Skeletal muscle satellite cell (primary cell): Measurements from ENCODE around the gene ARID1A.
A peak's percentile ranks its signal among the peaks of the same experiment; 100 is the strongest.

ENCODE experiments used
- H3K27me3 ChIP-seq: 2 replicates; pipeline ENCODE4 v1.7.0; 2013; ENCODE audit warnings: low read length; ENCODE audit not compliant: control insufficient read depth, insufficient read depth
- H3K36me3 ChIP-seq: 2 replicates; pipeline ENCODE4 v1.7.0; 2013; ENCODE audit warnings: mild to moderate bottlenecking, control low read depth, low read length; ENCODE audit not compliant: insufficient read depth
- H3K4me1 ChIP-seq: 2 replicates; pipeline ENCODE4 v1.7.0; 2013; ENCODE audit warnings: low read length; ENCODE audit not compliant: control insufficient read depth, insufficient read depth
- H3K4me2 ChIP-seq: 2 replicates; pipeline ENCODE4 v1.7.0; 2013; ENCODE audit warnings: mild to moderate bottlenecking, low read length
- H3K4me3 ChIP-seq: 2 replicates; pipeline ENCODE4 v1.7.0; 2013; ENCODE audit warnings: low read length
- H3K9ac ChIP-seq: 2 replicates; pipeline ENCODE4 v1.7.0; 2013; ENCODE audit warnings: mild to moderate bottlenecking, low read depth, low read length, moderate library complexity
- H3K9me3 ChIP-seq: replicated peaks from 2 replicates; pipeline ENCODE4 v1.7.0; 2013; ENCODE audit warnings: mild to moderate bottlenecking, control low read depth, low read length

Gene ARID1A

DNA sequence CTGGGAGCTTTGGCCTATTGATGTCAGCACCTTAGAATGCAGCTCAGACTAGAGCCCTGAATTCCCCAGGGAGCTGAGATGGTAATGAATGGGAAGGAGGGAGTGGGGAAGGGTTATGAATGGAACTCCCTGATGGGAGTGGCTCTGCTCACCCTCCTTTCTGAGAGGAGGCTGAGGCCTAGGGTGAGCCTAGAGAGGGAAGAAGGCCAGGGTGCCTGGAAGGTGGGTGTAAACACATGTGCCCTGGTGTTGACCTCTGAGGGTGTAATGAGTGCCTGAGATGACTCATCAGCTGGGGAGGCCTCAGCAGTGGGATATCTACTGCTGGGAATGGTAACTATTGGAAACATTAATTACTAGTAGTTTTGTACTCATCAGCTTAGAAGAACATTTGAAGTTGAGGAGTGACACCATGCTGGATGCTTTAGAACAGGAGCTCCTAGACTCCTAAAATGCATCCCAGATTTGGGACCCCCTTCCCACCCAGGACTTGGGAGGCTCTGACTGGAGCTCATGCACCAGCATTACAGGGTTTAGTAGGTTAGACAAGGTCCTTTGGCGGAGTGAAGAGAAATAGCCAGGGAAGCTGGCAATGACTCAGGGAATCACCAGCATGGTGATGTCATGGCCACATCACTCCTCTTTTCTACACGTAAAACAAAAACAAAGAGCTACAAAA lies 76.0 kb downstream of the ARID1A start:
- Histone ChIP-seq H3K9ac (peak overlapping the region; percentile 66), H3K9me3 (no peaks in the 10 kb centered on the region), H3K4me3 (peak overlapping the region; percentile 27), H3K4me1 (peaks cover 48% of the 10 kb centered on the region), H3K36me3 (peaks cover 75% of the 10 kb centered on the region), H3K4me2 (peak overlapping the region; percentile 32), H3K27me3 (no peaks in the 10 kb centered on the region)

DNA sequence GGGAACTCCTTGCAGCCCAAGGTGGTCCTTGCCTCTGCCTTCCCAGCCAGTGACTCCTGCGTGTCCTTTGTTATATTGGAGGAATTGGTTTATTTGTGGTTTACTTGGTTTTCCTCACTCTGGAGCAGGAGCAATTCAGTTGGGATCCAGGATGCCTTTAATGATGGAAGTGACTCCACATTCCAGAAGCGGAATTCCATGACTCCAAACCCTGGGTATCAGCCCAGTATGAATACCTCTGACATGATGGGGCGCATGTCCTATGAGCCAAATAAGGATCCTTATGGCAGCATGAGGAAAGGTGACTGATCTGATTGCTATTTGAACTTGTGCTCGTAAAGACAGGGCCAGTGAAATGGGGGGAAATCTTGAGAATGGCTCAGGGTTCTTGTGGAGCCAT lies 76.9 kb downstream of the ARID1A start:
- peak overlapping the region; percentile 66 for H3K9ac ChIP-seq
- H3K4me3 ChIP-seq: peak overlapping the region; percentile 27
- H3K4me1 ChIP-seq: peaks cover 45% of the 10 kb centered on the region
- no peaks in the 10 kb centered on the region for H3K9me3 ChIP-seq
- peak overlapping the region; percentile 32 for H3K4me2 ChIP-seq
- H3K36me3 ChIP-seq: peaks cover 72% of the 10 kb centered on the region
- H3K27me3 ChIP-seq: no peaks in the 10 kb centered on the region

DNA sequence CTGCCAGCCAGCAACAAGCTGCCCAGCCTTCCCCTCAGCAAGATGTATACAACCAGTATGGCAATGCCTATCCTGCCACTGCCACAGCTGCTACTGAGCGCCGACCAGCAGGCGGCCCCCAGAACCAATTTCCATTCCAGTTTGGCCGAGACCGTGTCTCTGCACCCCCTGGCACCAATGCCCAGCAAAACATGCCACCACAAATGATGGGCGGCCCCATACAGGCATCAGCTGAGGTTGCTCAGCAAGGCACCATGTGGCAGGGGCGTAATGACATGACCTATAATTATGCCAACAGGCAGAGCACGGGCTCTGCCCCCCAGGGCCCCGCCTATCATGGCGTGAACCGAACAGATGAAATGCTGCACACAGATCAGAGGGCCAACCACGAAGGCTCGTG lies 78.6 kb downstream of the ARID1A start:
- Histone ChIP-seq H3K36me3 (peaks cover 76% of the 10 kb centered on the region), H3K4me3 (no peak overlapping the region), H3K9ac (no peak overlapping the region), H3K9me3 (no peaks in the 10 kb centered on the region), H3K4me1 (peaks cover 30% of the 10 kb centered on the region), H3K4me2 (no peak overlapping the region), H3K27me3 (no peaks in the 10 kb centered on the region)

DNA sequence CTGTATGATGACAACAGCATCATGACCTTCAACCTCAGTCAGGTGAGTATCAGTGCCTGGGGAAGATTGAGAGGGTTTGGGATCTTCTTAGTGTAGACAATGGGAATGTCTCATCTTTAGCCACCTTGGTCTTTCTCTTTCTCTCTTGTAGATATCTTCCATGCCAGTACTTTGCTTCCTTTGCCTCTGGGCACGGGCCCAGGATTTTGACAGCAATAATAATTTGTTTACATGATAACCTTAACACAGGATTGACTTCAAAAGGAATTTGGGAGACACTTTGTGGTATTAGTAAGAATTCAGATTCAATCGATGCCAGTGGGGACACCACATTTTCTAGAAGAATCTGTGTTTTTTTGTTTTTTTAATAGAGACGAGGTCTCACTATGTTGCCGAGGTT lies 79.9 kb downstream of the ARID1A start:
- Histone ChIP-seq H3K4me1 (peaks cover 29% of the 10 kb centered on the region), H3K4me2 (no peak overlapping the region), H3K36me3 (peaks cover 85% of the 10 kb centered on the region), H3K4me3 (no peak overlapping the region), H3K9ac (no peak overlapping the region), H3K9me3 (no peaks in the 10 kb centered on the region), H3K27me3 (no peaks in the 10 kb centered on the region)

DNA sequence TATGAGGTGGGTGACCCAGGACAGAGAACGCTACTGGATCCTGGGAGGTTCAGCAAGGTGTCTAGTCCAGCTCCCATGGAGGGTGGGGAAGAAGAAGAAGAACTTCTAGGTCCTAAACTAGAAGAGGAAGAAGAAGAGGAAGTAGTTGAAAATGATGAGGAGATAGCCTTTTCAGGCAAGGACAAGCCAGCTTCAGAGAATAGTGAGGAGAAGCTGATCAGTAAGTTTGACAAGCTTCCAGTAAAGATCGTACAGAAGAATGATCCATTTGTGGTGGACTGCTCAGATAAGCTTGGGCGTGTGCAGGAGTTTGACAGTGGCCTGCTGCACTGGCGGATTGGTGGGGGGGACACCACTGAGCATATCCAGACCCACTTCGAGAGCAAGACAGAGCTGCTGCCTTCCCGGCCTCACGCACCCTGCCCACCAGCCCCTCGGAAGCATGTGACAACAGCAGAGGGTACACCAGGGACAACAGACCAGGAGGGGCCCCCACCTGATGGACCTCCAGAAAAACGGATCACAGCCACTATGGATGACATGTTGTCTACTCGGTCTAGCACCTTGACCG lies 83.4 kb downstream of the ARID1A start:
- Histone ChIP-seq H3K9me3 (no peaks in the 10 kb centered on the region), H3K27me3 (no peaks in the 10 kb centered on the region), H3K4me1 (peaks cover 6% of the 10 kb centered on the region), H3K9ac (no peak overlapping the region), H3K36me3 (peaks cover 86% of the 10 kb centered on the region), H3K4me3 (no peak overlapping the region), H3K4me2 (no peak overlapping the region)

DNA sequence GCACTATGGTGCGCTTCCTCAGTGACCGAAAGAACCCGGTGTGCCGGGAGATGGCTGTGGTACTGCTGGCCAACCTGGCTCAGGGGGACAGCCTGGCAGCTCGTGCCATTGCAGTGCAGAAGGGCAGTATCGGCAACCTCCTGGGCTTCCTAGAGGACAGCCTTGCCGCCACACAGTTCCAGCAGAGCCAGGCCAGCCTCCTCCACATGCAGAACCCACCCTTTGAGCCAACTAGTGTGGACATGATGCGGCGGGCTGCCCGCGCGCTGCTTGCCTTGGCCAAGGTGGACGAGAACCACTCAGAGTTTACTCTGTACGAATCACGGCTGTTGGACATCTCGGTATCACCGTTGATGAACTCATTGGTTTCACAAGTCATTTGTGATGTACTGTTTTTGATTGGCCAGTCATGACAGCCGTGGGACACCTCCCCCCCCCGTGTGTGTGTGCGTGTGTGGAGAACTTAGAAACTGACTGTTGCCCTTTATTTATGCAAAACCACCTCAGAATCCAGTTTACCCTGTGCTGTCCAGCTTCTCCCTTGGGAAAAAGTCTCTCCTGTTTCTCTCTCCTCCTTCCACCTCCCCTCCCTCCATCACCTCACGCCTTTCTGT lies 84.6 kb downstream of the ARID1A start:
- Histone ChIP-seq H3K27me3 (no peaks in the 10 kb centered on the region), H3K9me3 (no peaks in the 10 kb centered on the region), H3K9ac (no peak overlapping the region), H3K36me3 (peaks cover 73% of the 10 kb centered on the region), H3K4me1 (peaks cover 8% of the 10 kb centered on the region), H3K4me2 (no peak overlapping the region), H3K4me3 (no peak overlapping the region)

DNA sequence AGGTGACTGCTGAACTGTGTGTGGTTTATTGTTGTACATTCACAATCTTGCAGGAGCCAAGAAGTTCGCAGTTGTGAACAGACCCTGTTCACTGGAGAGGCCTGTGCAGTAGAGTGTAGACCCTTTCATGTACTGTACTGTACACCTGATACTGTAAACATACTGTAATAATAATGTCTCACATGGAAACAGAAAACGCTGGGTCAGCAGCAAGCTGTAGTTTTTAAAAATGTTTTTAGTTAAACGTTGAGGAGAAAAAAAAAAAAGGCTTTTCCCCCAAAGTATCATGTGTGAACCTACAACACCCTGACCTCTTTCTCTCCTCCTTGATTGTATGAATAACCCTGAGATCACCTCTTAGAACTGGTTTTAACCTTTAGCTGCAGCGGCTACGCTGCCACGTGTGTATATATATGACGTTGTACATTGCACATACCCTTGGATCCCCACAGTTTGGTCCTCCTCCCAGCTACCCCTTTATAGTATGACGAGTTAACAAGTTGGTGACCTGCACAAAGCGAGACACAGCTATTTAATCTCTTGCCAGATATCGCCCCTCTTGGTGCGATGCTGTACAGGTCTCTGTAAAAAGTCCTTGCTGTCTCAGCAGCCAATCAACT lies 85.5 kb downstream of the ARID1A start:
- no peaks in the 10 kb centered on the region for H3K27me3 ChIP-seq
- H3K4me1 ChIP-seq: peaks cover 16% of the 10 kb centered on the region
- no peaks in the 10 kb centered on the region for H3K9me3 ChIP-seq
- no peak overlapping the region for H3K9ac ChIP-seq
- peaks cover 67% of the 10 kb centered on the region for H3K36me3 ChIP-seq
- no peak overlapping the region for H3K4me2 ChIP-seq
- no peak overlapping the region for H3K4me3 ChIP-seq

DNA sequence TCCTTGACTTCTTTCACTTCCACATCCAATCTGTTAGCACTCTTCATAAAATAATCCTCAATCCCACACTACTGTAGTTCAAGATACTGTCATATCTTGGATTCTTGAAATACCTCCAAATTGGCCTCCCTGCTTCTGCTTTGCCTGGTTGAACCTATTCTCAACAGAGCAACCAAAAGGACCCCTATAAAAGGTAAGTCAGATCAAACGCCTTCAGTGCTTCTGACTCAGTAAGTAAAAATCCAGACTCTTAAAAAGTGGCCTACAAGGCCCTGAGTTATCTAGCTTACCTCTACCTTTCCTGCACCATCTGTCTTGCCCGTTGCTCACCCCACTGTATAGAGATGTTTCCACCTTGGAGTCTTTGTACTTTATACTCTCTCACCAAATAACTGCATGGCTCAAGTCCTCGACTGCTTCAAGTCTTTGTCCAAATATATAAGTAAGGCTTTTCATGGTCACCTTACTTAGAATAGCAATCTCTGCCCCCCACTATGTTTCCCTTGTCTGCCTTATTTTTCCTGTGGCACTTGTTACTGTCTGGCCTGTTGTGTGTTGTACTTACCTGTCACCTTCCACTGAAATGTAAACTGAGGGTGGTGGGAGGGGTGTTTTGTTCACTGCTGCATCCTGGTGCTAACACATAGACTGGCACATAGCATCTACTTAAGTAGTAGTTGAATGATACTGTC lies 86.9 kb downstream of the ARID1A start:
- Histone ChIP-seq H3K4me1 (peaks cover 30% of the 10 kb centered on the region), H3K4me3 (no peak overlapping the region), H3K9ac (no peak overlapping the region), H3K4me2 (no peak overlapping the region), H3K36me3 (peaks cover 55% of the 10 kb centered on the region), H3K9me3 (no peaks in the 10 kb centered on the region), H3K27me3 (no peaks in the 10 kb centered on the region)

DNA sequence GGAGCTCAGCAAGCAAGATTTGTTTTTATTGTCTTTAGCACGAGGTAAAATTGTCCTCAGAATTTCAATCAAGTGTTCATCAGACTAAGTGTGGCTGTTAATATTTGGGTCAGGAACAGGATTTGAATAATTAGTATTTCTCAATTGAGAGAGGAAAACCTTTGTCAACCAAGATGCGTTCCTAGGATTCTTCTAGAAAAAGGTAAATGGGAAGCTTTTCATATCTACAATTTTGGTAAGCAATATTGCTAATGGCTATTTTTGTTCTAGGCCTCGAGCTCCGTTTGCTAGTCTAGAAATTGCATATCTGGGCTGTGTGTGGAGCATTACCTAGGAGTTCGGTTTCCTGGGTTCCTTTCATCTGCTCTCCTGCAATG lies 87.8 kb downstream of the ARID1A start:
- no peaks in the 10 kb centered on the region for H3K27me3 ChIP-seq
- H3K4me1 ChIP-seq: peaks cover 36% of the 10 kb centered on the region
- no peak overlapping the region for H3K4me2 ChIP-seq
- H3K36me3 ChIP-seq: peaks cover 48% of the 10 kb centered on the region
- H3K9ac ChIP-seq: no peak overlapping the region
- H3K9me3 ChIP-seq: no peaks in the 10 kb centered on the region
- H3K4me3 ChIP-seq: no peak overlapping the region

DNA sequence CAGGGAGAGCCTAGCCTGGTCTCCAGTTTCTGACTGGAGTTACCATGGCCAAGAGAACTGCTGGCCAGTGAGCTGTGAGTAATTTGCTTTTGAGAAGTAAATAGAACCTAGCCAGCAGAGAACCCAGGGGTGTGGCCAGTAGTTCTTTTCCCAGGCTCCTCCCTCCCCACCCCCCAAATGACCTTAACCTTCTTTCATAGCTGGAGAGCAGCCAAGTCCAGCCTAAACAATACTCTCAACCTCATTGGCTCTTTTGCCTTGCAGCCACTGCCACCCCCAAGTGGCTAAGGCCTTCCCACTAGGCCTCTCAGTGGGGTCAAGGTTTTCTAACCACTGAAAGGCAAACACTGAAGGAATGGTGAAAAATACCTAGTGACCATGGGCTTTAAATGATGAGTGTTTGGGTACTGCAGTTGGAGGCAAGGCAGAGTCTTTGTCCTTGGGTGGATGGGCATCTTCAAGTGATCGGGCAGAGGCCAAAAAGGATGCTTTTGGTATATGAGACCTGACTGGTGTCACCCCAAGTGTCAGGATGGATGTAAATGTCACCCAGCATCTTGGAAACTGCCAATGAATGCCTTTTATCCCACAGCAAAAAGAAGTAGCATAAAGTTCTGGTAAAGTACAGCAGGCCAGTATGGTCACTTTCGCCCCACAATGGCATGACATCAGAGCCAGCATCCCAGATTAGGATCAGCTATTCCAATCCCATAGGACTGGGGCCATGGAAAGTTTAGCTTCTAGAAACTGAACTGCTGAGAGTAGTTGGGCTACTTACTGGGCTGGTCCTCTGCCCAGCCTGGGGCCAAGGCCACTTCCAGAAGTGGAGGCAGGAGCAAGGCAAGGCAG lies 88.4 kb downstream of the ARID1A start:
- Histone ChIP-seq H3K9ac (no peak overlapping the region), H3K27me3 (no peaks in the 10 kb centered on the region), H3K36me3 (peaks cover 42% of the 10 kb centered on the region), H3K4me3 (no peak overlapping the region), H3K9me3 (no peaks in the 10 kb centered on the region), H3K4me2 (no peak overlapping the region), H3K4me1 (peaks cover 40% of the 10 kb centered on the region)

DNA sequence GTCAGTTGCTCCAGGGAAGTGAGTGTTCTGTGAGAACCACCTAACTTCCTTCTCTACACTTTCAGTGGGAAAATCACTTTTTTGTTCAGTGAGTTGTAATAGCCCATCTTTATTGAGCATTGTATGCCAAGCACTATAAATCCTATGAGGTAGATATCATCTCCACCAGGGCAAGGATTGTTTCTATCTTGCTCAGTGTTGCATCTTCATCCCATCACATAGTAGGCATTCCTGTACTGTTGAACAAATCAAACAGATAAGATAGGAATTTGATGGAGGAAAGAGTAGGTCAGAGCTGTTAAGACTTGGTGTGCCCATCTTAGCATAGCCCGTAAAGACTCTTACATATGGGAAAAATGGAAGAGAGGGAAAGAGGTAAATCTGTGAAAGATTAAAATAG lies 89.1 kb downstream of the ARID1A start:
- Histone ChIP-seq H3K27me3 (no peaks in the 10 kb centered on the region), H3K4me2 (no peak overlapping the region), H3K9me3 (no peaks in the 10 kb centered on the region), H3K36me3 (peaks cover 36% of the 10 kb centered on the region), H3K4me1 (peaks cover 40% of the 10 kb centered on the region), H3K9ac (no peak overlapping the region), H3K4me3 (no peak overlapping the region)
